HG03066 (cell line): ENCODE data around the gene FBXO28.
A peak's percentile ranks its signal among the peaks of the same experiment; 100 is the strongest.
"Not testable (repeated sequence)": the region's sequence is repeated elsewhere in the genome, so short reads cannot be mapped to it uniquely, and the experiment has no call there.

Source experiments
- ATAC-seq: cut with Tn5 transposase; IDR thresholded peaks from one replicate; pipeline ENCODE4 v1.9.1; 2021; ENCODE audit warnings: low read depth; ENCODE audit not compliant: unreplicated experiment

Gene FBXO28

DNA sequence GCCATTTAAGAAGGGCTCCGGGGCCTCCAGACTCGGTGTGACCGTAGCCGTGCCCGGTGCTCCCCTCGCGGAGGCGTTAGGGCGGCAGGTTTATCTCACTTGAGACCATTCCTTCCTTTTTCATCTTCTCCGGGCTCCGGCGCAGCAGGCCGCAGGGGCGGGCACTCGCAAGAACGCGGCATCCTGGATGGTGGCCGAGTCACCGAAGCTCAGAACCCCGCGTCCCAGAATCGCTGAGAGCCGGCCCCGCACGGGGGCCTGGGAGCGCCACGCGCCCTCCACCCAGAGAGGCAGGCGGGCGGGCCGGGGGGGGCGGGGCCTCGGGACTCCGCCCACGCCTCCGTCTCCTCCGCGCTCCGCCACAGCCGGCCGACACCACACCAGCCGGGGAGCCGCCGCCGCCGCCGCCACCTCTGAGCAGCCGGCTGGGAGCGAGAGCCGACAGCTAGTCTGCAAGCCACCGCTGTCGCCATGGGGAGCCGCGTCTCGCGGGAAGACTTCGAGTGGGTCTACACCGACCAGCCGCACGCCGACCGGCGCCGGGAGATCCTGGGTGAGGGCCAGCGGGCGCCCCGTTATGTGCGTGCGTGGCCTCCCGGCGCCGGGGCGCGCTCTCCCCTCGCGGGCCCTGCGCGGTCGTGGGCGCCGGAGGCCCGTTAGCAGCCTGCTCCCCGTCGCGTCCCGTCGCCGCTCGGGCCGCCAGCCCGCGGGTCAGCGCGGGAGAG is 69.1 kb downstream of the FBXO28 start, which contains the start of gene DEGS1:
Gene DEGS1, plus strand, starts transcription at position 375 of the 725 bp plus-strand sequence. Its CDS starts 97 bp downstream, at position 472.
- ATAC-seq: peak; percentile 59

DNA sequence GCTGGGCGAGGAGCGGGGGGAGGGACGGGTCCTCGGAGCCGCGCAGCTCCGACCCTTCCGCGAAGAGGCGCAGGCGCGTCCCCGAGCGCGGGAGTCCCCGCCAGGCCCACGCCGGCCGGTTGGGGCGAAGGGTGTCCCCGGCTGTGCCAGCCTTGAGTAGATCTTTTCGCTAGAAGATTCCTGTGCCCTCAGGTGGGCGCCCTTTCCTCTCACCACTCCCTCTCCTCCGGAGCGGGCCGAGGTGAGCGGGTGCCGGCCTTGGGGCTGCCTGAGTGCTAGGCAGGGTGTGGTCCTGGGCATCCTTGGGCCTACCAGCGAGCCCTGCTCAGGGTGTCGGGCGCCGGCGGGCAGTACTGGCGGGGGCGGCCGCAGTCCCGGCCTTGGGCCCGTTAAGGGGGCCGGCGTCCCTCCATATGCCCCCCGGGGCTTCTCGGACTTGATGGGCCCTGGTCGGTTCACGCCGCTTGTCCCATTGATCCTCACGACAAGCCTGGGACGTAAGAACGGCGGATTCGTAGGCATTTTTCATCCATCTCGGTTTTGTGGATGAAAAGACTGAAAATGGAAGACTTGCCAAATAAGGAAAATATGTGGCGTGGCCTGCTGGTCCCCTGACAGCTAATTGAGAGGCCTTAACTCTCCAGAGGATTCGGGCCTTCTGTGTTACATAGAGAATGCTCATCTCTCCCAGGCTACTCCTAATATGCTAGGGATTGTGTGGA is 69.8 kb downstream of the FBXO28 start:
- peak; percentile 43 for ATAC-seq

- ATAC-seq: no peak
Measured at GRCh38 chr1:224185208-224185607, 71.3 kb downstream of the FBXO28 start.

GRCh38 chr1:224188286-224188685 is 74.4 kb downstream of the FBXO28 start:
- ATAC-seq: no peak

DNA sequence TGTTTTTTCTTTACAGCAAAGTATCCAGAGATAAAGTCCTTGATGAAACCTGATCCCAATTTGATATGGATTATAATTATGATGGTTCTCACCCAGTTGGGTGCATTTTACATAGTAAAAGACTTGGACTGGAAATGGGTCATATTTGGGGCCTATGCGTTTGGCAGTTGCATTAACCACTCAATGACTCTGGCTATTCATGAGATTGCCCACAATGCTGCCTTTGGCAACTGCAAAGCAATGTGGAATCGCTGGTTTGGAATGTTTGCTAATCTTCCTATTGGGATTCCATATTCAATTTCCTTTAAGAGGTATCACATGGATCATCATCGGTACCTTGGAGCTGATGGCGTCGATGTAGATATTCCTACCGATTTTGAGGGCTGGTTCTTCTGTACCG is 75.7 kb downstream of the FBXO28 start:
- ATAC-seq: no peak

- no peak for ATAC-seq
Measured at GRCh38 chr1:224192082-224192788, 78.3 kb downstream of the FBXO28 start.

- no peak for ATAC-seq
Measured at GRCh38 chr1:224193319-224193966, 79.5 kb downstream of the FBXO28 start.

DNA sequence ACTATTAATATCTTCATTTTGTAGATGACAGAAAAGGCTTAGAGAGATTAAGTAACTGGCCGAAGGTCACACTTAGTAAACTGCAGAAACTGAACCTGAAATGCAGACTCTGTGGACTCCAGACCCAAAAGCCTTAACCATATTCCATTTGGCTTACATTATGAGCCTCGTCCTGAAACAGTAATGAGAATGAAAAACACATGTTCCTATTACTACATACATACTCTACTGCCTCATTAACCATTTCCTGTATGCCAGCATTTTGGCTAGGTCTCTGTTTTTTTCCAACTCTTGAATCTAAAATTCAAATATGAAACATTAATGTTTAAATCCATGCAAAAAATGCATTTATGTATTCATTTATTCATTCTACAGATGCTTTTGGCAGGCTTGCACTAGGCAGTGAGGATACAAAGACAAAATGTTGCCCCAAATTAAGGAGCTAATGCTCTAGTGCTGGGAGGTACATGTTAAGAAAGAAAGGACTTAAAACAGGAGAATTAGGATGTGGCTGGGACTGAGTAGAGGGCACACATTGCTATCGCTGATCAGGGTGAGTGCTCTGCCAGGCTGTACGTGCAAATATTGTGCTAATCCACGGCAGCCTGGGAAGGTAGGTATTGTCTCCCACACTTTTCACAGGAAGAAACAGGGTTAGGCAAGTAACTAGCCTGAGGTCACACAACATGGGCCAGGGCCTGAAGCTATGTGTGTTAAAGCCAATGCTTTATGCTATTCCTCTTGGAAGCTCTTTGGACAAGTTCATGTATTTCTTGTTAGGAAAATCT is 83.1 kb downstream of the FBXO28 start:
- no peak for ATAC-seq

- ATAC-seq: no peak
Measured at GRCh38 chr1:224198572-224198971, 84.7 kb downstream of the FBXO28 start.

GRCh38 chr1:224199679-224200078 is 85.8 kb downstream of the FBXO28 start:
- ATAC-seq: no peak

- no peak for ATAC-seq
Measured at GRCh38 chr1:224201383-224201782, 87.5 kb downstream of the FBXO28 start.

- ATAC-seq: no peak
Measured at GRCh38 chr1:224201853-224202252, 87.9 kb downstream of the FBXO28 start.

GRCh38 chr1:224203243-224204016 is 89.5 kb downstream of the FBXO28 start:
- ATAC-seq: peak; percentile 46

- ATAC-seq: peak; percentile 36
Measured at GRCh38 chr1:224205438-224205840, 91.5 kb downstream of the FBXO28 start.

GRCh38 chr1:224205931-224206538 is 92.1 kb downstream of the FBXO28 start:
- not testable (repeated sequence) for ATAC-seq

- ATAC-seq: no peak
Measured at GRCh38 chr1:224211206-224211962, 97.5 kb downstream of the FBXO28 start.
